Neural progenitor cell (in vitro differentiated cells): ENCODE measurements around the gene UGP2. TPM values are rescaled to one million over a fixed set of nuclear protein-coding genes. Genes with fewer than 3 reads are reported as not detected.
"Not testable (repeated sequence)": the region's sequence is repeated elsewhere in the genome, so short reads cannot be mapped to it uniquely, and the experiment has no call there.

ENCODE experiments used
- DNase-seq: peaks from one replicate; pipeline ENCODE4 v3.0.0-alpha.2; 2016; ENCODE audit warnings: low spot score
- H2AFZ ChIP-seq: fragments of 200-600 bp; sonication (generic); replicated peaks from 2 replicates; pipeline ENCODE4 v1.6.1; 2016; ENCODE audit warnings: antibody characterized with exemption
- H3F3A ChIP-seq: fragments of 200-600 bp; sonication (generic); 2 replicates; pipeline ENCODE4 v1.6.1; 2016; ENCODE audit warnings: antibody characterized with exemption, low read depth
- H3K27ac ChIP-seq: fragments of 200-600 bp; sonication (generic); 2 replicates; pipeline ENCODE4 v1.5.1; 2016; ENCODE audit warnings: mild to moderate bottlenecking
- H3K27me3 ChIP-seq: fragments of 200-600 bp; sonication (generic); 2 replicates; pipeline ENCODE4 v1.6.1; 2016; ENCODE audit warnings: mild to moderate bottlenecking, moderate library complexity
- H3K36me3 ChIP-seq: fragments of 200-600 bp; sonication (generic); 2 replicates; pipeline ENCODE4 v1.5.1; 2016
- H3K4me1 ChIP-seq: fragments of 200-600 bp; sonication (generic); 2 replicates; pipeline ENCODE4 v1.6.1; 2016; ENCODE audit warnings: mixed run types
- H3K4me2 ChIP-seq: fragments of 200-600 bp; sonication (generic); 2 replicates; pipeline ENCODE4 v1.6.1; 2016
- H3K4me3 ChIP-seq: fragments of 200-600 bp; sonication (generic); 2 replicates; pipeline ENCODE4 v1.5.1; 2016
- H3K79me2 ChIP-seq: fragments of 200-600 bp; sonication (generic); 2 replicates; pipeline ENCODE4 v1.6.1; 2016; ENCODE audit warnings: low read depth
- H3K9ac ChIP-seq: fragments of 200-600 bp; sonication (generic); 2 replicates; pipeline ENCODE4 v1.6.1; 2016
- H3K9me3 ChIP-seq: fragments of 200-600 bp; sonication (generic); 2 replicates; pipeline ENCODE4 v1.5.1; 2016; ENCODE audit warnings: low read depth
- H4K20me1 ChIP-seq: fragments of 200-600 bp; sonication (generic); 2 replicates; pipeline ENCODE4 v1.6.1; 2016; ENCODE audit warnings: low read depth
- H3K27ac Mint-ChIP-seq: 3 replicates; pipeline ENCODE4 v1.8.0; 2021; ENCODE audit warnings: mixed read lengths
- H3K27me3 Mint-ChIP-seq: 2 replicates; pipeline ENCODE4 v1.8.0; 2022; ENCODE audit warnings: low read depth, mild to moderate bottlenecking, inconsistent platforms, moderate library complexity, mixed read lengths; ENCODE audit not compliant: insufficient read depth
- H3K36me3 Mint-ChIP-seq: 3 replicates; pipeline ENCODE4 v1.8.0; 2021; ENCODE audit warnings: mixed read lengths
- H3K4me1 Mint-ChIP-seq: 3 replicates; pipeline ENCODE4 v1.8.0; 2021; ENCODE audit warnings: mixed read lengths
- H3K4me3 Mint-ChIP-seq: 3 replicates; pipeline ENCODE4 v1.8.0; 2021; ENCODE audit warnings: mild to moderate bottlenecking, moderate library complexity, mixed read lengths
- H3K9me3 Mint-ChIP-seq: 3 replicates; pipeline ENCODE4 v1.8.0; 2020; ENCODE audit warnings: mixed read lengths
- CTCF ChIP-seq: fragments of 200-600 bp; sonication (generic); IDR thresholded peaks from 2 replicates; pipeline ENCODE4 v1.5.1; 2017; ENCODE audit warnings: antibody characterized with exemption, mild to moderate bottlenecking
- EZH2 ChIP-seq: fragments of 200-600 bp; sonication (generic); IDR thresholded peaks from 2 replicates; pipeline ENCODE4 v1.6.1; 2017; ENCODE audit warnings: antibody characterized with exemption, mild to moderate bottlenecking, moderate library complexity
- EZH2phosphoT487 ChIP-seq: fragments of 200-600 bp; sonication (generic); IDR thresholded peaks from 2 replicates; pipeline ENCODE4 v1.6.1; 2017; ENCODE audit warnings: antibody characterized with exemption
- total RNA-seq: library from RNA; depleted of rRNA; stranded (reverse); fragments of >200 nt; gene quantifications from 2 replicates; pipeline ENCODE4 v1.2.3, GENCODE V29; 2015; ENCODE audit warnings: low replicate concordance

Gene UGP2
- total RNA-seq, 1 donor from 2014 or later = 126 TPM

- H3K36me3 Mint-ChIP-seq = peaks cover 2% of the 10 kb centered on the region
Observed at GRCh38 chr2:63811063-63811462, 30.6 kb upstream of the UGP2 start.

GRCh38 chr2:63811870-63812269 is 29.8 kb upstream of the UGP2 start:
- H3K27me3 Mint-ChIP-seq, H3K36me3 ChIP-seq, H3K4me3 ChIP-seq, H3K4me1 Mint-ChIP-seq, H3K27me3 ChIP-seq, H3K4me2 ChIP-seq, H4K20me1 ChIP-seq, H3K79me2 ChIP-seq, H3K4me3 Mint-ChIP-seq, H3K36me3 Mint-ChIP-seq, H3K27ac Mint-ChIP-seq, H3K9me3 Mint-ChIP-seq, H3K4me1 ChIP-seq, H3K27ac ChIP-seq, DNase-seq, H2AFZ ChIP-seq, H3K9me3 ChIP-seq, H3K9ac ChIP-seq, H3F3A ChIP-seq: not testable (repeated sequence)

More at GRCh38 chr2:63811063-63811462, 30.6 kb upstream of the UGP2 start:
- no peak for DNase-seq
- Histone ChIP-seq H2AFZ (no peak overlapping the region), H3K36me3 (no peaks in the 10 kb centered on the region), H3K27ac (no peak overlapping the region), H4K20me1 (no peaks in the 10 kb centered on the region), H3K9me3 (no peaks in the 10 kb centered on the region), H3K9ac (no peak overlapping the region), H3K4me2 (no peak overlapping the region), H3F3A (no peaks in the 10 kb centered on the region), H3K27me3 (no peaks in the 10 kb centered on the region), H3K4me3 (no peak overlapping the region), H3K79me2 (no peaks in the 10 kb centered on the region), H3K4me1 (peaks cover 3% of the 10 kb centered on the region)
- H3K9me3 Mint-ChIP-seq = peaks cover 4% of the 10 kb centered on the region
- peaks cover 3% of the 10 kb centered on the region for H3K27me3 Mint-ChIP-seq
- H3K27ac Mint-ChIP-seq = no peak overlapping the region
- TF ChIP-seq CTCF (no peak), EZH2phosphoT487 (no peak), EZH2 (no peak)
- H3K4me3 Mint-ChIP-seq = no peak overlapping the region
- H3K4me1 Mint-ChIP-seq = no peaks in the 10 kb centered on the region

- H4K20me1 ChIP-seq = no peaks in the 10 kb centered on the region
- Mint-ChIP-seq H3K9me3 (peaks cover 1% of the 10 kb centered on the region), H3K4me3 (no peak overlapping the region), H3K27me3 (peaks cover 3% of the 10 kb centered on the region), H3K27ac (no peak overlapping the region), H3K36me3 (no peaks in the 10 kb centered on the region), H3K4me1 (no peaks in the 10 kb centered on the region)
- no peaks in the 10 kb centered on the region for H3F3A ChIP-seq
- no peak overlapping the region for H3K4me2 ChIP-seq
- no peak overlapping the region for H2AFZ ChIP-seq
- no peak overlapping the region for H3K27ac ChIP-seq
- TF ChIP-seq EZH2 = no peak
- no peak for TF ChIP-seq CTCF
- TF ChIP-seq EZH2phosphoT487 = no peak
- H3K9me3 ChIP-seq = no peaks in the 10 kb centered on the region
- DNase-seq = no peak
- H3K79me2 ChIP-seq = no peaks in the 10 kb centered on the region
- peaks cover 6% of the 10 kb centered on the region for H3K4me1 ChIP-seq
- no peak overlapping the region for H3K9ac ChIP-seq
- no peaks in the 10 kb centered on the region for H3K36me3 ChIP-seq
- no peak overlapping the region for H3K4me3 ChIP-seq
- H3K27me3 ChIP-seq = no peaks in the 10 kb centered on the region
Observed at GRCh38 chr2:63814114-63814513, 27.6 kb upstream of the UGP2 start.

- Histone ChIP-seq H3K9me3 (no peaks in the 10 kb centered on the region), H3K4me2 (no peak overlapping the region), H3K27me3 (no peaks in the 10 kb centered on the region), H3K4me3 (no peak overlapping the region), H3K36me3 (no peaks in the 10 kb centered on the region), H3K27ac (no peak overlapping the region), H3K9ac (no peak overlapping the region), H2AFZ (no peak overlapping the region), H3K4me1 (peaks cover 6% of the 10 kb centered on the region), H3K79me2 (no peaks in the 10 kb centered on the region), H3F3A (peaks cover 5% of the 10 kb centered on the region), H4K20me1 (no peaks in the 10 kb centered on the region)
- Mint-ChIP-seq H3K36me3 (no peaks in the 10 kb centered on the region), H3K9me3 (no peaks in the 10 kb centered on the region), H3K4me1 (no peaks in the 10 kb centered on the region), H3K4me3 (no peak overlapping the region), H3K27ac (no peak overlapping the region), H3K27me3 (no peaks in the 10 kb centered on the region)
- DNase-seq = no peak
- TF ChIP-seq EZH2phosphoT487 (no peak), EZH2 (no peak), CTCF (no peak)
Observed at GRCh38 chr2:63817382-63817781, 24.3 kb upstream of the UGP2 start.
